A549 (cell line): Measurements from ENCODE around the gene SLC8A2. TPM values are rescaled to one million over a fixed set of nuclear protein-coding genes. Genes with fewer than 3 reads are reported as not detected.

ENCODE experiments used
- ATAC-seq, 2 experiments: fragments of 200-7000 bp in 1 of 2; fragments of >200 bp in 1 of 2; cut with Nextera tagmentation in 1 of 2; cut with Tn5 transposase in 1 of 2; 3 replicates each; pipeline versions ENCODE4 v1.8.0 to v1.9.1; 2018 to 2020; ENCODE audit warnings: mild to moderate bottlenecking in 1 of 2, moderate library complexity in 1 of 2
- CTCF ChIA-PET: fragments of 300-600 bp; sonication (Branson Sonifier 250); formaldehyde crosslinking; extraction: SDS; loops from one replicate; lab custom pipeline; 2021; ENCODE audit warnings: antibody characterized with exemption, inconsistent platforms; lab: Yijun Ruan, JAX
- POLR2A ChIA-PET: fragments of 350-600 bp; formaldehyde crosslinking; extraction: SDS; loops from one replicate; lab custom pipeline; 2021; ENCODE audit warnings: antibody characterized with exemption, inconsistent platforms; lab: Yijun Ruan, JAX
- DNase-seq, 2 experiments: peaks; one replicate each; pipeline versions ENCODE4 v3.0.0 to v3.0.0-alpha.2; 2011 to 2016; ENCODE audit warnings: low read depth in 1 of 2, low spot score in 1 of 2
- FAIRE-seq: peaks from 2 replicates; lab custom pipeline; 2011; peaks lifted over from hg19 to GRCh38; lab: Jason Lieb, UNC
- H3K27ac ChIP-seq, 2 experiments: fragments of >200 bp; sonication (Bioruptor Twin); formaldehyde crosslinking; 3 replicates each; pipeline ENCODE4 v1.5.1; 2016 to 2017
- H3K4me1 ChIP-seq: fragments of >200 bp; sonication (Bioruptor Twin); formaldehyde crosslinking; 3 replicates; pipeline ENCODE4 v1.6.1; 2016
- H3K4me2 ChIP-seq: fragments of >200 bp; sonication (Bioruptor Twin); formaldehyde crosslinking; 3 replicates; pipeline ENCODE4 v1.6.1; 2016
- H3K4me3 ChIP-seq: fragments of >200 bp; sonication (Bioruptor Twin); formaldehyde crosslinking; 3 replicates; pipeline ENCODE4 v1.5.1; 2016
- H3K9me3 ChIP-seq: fragments of >200 bp; sonication (Bioruptor Twin); formaldehyde crosslinking; 3 replicates; pipeline ENCODE4 v1.6.1; 2016
- CBX8 ChIP-seq: fragments of 200-600 bp; sonication (generic); IDR thresholded peaks from 2 replicates; pipeline ENCODE4 v1.6.1; 2016
- CEBPB ChIP-seq, 2 experiments: fragments of >200 bp in 1 of 2; sonication (Bioruptor Twin) in 1 of 2; formaldehyde crosslinking in 1 of 2; IDR thresholded peaks; 2 replicates each; pipeline ENCODE4 v1.6.1; 2012 to 2016
- CHD2 ChIP-seq: fragments of 150-350 bp; IDR thresholded peaks from 2 replicates; pipeline ENCODE4 v1.6.1; 2014; ENCODE audit warnings: low read length; ENCODE audit not compliant: partially characterized antibody
- EHF ChIP-seq: fragments of 250-450 bp; sonication (Bioruptor Pico); IDR thresholded peaks from 2 replicates; pipeline ENCODE4 v1.5.0; 2020; ENCODE audit warnings: mild to moderate bottlenecking
- FOXS1 ChIP-seq: fragments of 250-450 bp; sonication (Bioruptor Pico); IDR thresholded peaks from 2 replicates; pipeline ENCODE4 v1.5.0; 2020; ENCODE audit warnings: mild to moderate bottlenecking, moderate library complexity
- HDAC2 ChIP-seq: fragments of 200-600 bp; sonication (generic); IDR thresholded peaks from 2 replicates; pipeline ENCODE4 v1.6.1; 2016
- HEYL ChIP-seq: fragments of 250-450 bp; sonication (Bioruptor Pico); IDR thresholded peaks from 2 replicates; pipeline ENCODE4 v1.8.0; 2021; ENCODE audit warnings: mild to moderate bottlenecking, moderate library complexity
- HOXB13 ChIP-seq: fragments of 250-450 bp; sonication (Bioruptor Pico); IDR thresholded peaks from 2 replicates; pipeline ENCODE4 v1.5.0; 2020; ENCODE audit warnings: low read depth, mild to moderate bottlenecking, moderate library complexity
- JUN ChIP-seq, 2 experiments: fragments of >200 bp; sonication (Bioruptor Twin); formaldehyde crosslinking; IDR thresholded peaks; 2 replicates in 1 of 2; 3 replicates in 1 of 2; pipeline ENCODE4 v1.6.1; 2016 to 2017
- KDM1A ChIP-seq: fragments of 200-600 bp; sonication (generic); IDR thresholded peaks from 2 replicates; pipeline ENCODE4 v1.6.1; 2016; ENCODE audit warnings: low read depth, mild to moderate bottlenecking
- MYC ChIP-seq: IDR thresholded peaks from 2 replicates; pipeline ENCODE4 v1.6.1; 2012; ENCODE audit warnings: mild to moderate bottlenecking, inconsistent platforms, low read length, improper control_type of control experiment, borderline replicate concordance
- NR3C1 ChIP-seq: fragments of >200 bp; sonication (Bioruptor Twin); formaldehyde crosslinking; IDR thresholded peaks from 3 replicates; pipeline ENCODE4 v1.6.1; 2017
- POLR2A ChIP-seq: IDR thresholded peaks from 2 replicates; pipeline ENCODE4 v1.6.1; 2012; ENCODE audit warnings: mild to moderate bottlenecking, low read length
- RFX5 ChIP-seq: fragments of 450-650 bp; IDR thresholded peaks from 2 replicates; pipeline ENCODE4 v1.7.1; 2014; ENCODE audit warnings: antibody characterized with exemption, mild to moderate bottlenecking, moderate library complexity
- ZSCAN20 ChIP-seq: fragments of 250-450 bp; sonication (Bioruptor Pico); IDR thresholded peaks from 2 replicates; pipeline ENCODE4 v1.8.0; 2022; ENCODE audit warnings: mild to moderate bottlenecking, moderate library complexity
- WGBS: methylation state at CpG from one replicate; pipeline ENCODE4 v1.1.6; 2017; ENCODE audit errors: missing lambda C conversion rate; 5-methylcytosine and 5-hydroxymethylcytosine counted together
- polyA plus RNA-seq, 4 experiments: library from polyadenylated mRNA; depleted of rRNA in 3 of 4; stranded (reverse); fragments of >200 nt; fragmentation: RNase III in 1 of 4; extraction: RNeasy Plus Mini Kit Qiagen cat#74134 plus additional on column Dnase treatment in 1 of 4; gene quantifications; 2 replicates in 3 of 4; 3 replicates in 1 of 4; pipeline ENCODE4 v1.2.3, GENCODE V29; 2011 to 2017
- TF ChIP-seq, protein P1 (sequence below): fragments of 250-450 bp; sonication (Bioruptor Pico); IDR thresholded peaks from 2 replicates; pipeline ENCODE4 v1.5.0; 2021; ENCODE audit warnings: mild to moderate bottlenecking, moderate library complexity, borderline replicate concordance
- TF ChIP-seq, protein P2 (sequence below): fragments of 200-600 bp; sonication (generic); IDR thresholded peaks from 2 replicates; pipeline ENCODE4 v1.6.1; 2016; ENCODE audit warnings: antibody characterized with exemption, mild to moderate bottlenecking, moderate library complexity
- TF ChIP-seq, protein P3 (sequence below): IDR thresholded peaks from 2 replicates; pipeline ENCODE4 v1.6.1; 2012; ENCODE audit warnings: low read depth, borderline replicate concordance
- TF ChIP-seq, protein P4 (sequence below): fragments of >200 bp; sonication (Bioruptor Twin); formaldehyde crosslinking; IDR thresholded peaks from 3 replicates; pipeline ENCODE4 v1.6.1; 2016
- TF ChIP-seq, protein P5 (sequence below): IDR thresholded peaks from 2 replicates; pipeline ENCODE4 v1.6.1; 2012

SLC8A2 gene
- polyA plus RNA-seq, 2 of the 4 experiments (the other 2 are of a cell fraction), result 0.15 to 0.35 TPM

DNA sequence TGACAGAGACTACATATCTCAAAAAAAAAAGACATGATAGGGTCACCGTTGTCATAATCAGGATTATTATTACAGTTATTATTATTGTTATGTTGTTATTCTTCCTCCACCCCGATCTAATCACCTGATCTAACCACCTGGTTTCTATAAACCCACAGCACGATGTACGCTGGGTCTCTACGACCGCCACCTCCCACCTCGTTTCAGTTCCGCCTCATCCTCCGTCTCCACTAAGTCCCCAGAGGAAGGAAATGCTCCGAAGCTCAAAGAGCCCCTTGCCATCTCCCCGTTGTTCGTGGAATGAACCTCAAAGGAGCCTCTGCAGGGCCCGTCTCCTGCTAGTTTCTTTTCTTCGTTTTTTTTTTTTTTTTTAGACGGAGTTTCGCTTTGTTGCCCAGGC, 36.5 kb downstream of the SLC8A2 start (continued):
- TF ChIP-seq, protein P1, sequence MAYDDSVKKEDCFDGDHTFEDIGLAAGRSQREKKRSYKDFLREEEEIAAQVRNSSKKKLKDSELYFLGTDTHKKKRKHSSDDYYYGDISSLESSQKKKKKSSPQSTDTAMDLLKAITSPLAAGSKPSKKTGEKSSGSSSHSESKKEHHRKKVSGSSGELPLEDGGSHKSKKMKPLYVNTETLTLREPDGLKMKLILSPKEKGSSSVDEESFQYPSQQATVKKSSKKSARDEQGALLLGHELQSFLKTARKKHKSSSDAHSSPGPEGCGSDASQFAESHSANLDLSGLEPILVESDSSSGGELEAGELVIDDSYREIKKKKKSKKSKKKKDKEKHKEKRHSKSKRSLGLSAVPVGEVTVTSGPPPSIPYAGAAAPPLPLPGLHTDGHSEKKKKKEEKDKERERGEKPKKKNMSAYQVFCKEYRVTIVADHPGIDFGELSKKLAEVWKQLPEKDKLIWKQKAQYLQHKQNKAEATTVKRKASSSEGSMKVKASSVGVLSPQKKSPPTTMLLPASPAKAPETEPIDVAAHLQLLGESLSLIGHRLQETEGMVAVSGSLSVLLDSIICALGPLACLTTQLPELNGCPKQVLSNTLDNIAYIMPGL (CRISPR knock-in tag), result no peak
- TF ChIP-seq HEYL (CRISPR knock-in tag), result no peak
- no peak for TF ChIP-seq JUN (IDR thresholded peaks at IDR 0.05)
- TF ChIP-seq FOXS1 (CRISPR knock-in tag), result no peak

DNA sequence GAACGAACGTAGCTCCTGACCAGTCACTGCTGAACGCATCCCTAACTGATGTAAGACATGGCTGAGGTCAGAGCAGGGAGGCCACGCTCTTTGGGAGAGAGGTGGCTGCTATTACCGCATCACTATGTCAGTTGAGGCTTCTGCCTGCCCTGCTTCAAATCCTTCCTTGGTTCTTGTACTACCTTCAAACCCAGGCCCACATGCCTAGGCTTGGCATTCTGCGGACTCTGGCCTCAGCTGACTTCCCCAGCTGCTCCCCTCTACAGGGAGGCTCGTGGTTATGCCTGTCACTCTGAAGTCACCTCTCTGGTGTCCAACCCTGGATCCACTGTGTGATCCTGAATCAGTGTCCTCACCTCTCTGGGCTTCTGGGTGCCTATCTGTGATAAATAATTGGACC, 37.6 kb downstream of the SLC8A2 start:
- Histone ChIP-seq H3K27ac (no peak overlapping the region), H3K4me3 (no peak overlapping the region), H3K4me2 (no peak overlapping the region), H3K4me1 (peaks cover 5% of the 10 kb centered on the region), H3K9me3 (no peaks in the 10 kb centered on the region; the same call in 2 of the 3 replicates)
- ChIA-PET CTCF (interaction anchor here (0.6 to 28.3 kb wide), 19 partner anchors 7 to 354 kb away, joined by 3 to 901 read pairs (median 15); partner anchors contain the start of genes DHX34, EHD2, KPTN and NAPA), POLR2A (no interaction called here)
- no peak for ATAC-seq
- FAIRE-seq, result no peak
- TF ChIP-seq ZSCAN20 (CRISPR knock-in tag), result no peak
- no peak for TF ChIP-seq HDAC2
- TF ChIP-seq, protein P2, sequence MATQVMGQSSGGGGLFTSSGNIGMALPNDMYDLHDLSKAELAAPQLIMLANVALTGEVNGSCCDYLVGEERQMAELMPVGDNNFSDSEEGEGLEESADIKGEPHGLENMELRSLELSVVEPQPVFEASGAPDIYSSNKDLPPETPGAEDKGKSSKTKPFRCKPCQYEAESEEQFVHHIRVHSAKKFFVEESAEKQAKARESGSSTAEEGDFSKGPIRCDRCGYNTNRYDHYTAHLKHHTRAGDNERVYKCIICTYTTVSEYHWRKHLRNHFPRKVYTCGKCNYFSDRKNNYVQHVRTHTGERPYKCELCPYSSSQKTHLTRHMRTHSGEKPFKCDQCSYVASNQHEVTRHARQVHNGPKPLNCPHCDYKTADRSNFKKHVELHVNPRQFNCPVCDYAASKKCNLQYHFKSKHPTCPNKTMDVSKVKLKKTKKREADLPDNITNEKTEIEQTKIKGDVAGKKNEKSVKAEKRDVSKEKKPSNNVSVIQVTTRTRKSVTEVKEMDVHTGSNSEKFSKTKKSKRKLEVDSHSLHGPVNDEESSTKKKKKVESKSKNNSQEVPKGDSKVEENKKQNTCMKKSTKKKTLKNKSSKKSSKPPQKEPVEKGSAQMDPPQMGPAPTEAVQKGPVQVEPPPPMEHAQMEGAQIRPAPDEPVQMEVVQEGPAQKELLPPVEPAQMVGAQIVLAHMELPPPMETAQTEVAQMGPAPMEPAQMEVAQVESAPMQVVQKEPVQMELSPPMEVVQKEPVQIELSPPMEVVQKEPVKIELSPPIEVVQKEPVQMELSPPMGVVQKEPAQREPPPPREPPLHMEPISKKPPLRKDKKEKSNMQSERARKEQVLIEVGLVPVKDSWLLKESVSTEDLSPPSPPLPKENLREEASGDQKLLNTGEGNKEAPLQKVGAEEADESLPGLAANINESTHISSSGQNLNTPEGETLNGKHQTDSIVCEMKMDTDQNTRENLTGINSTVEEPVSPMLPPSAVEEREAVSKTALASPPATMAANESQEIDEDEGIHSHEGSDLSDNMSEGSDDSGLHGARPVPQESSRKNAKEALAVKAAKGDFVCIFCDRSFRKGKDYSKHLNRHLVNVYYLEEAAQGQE, result no peak
- TF ChIP-seq EHF (CRISPR knock-in tag), result no peak
- no peak for TF ChIP-seq MYC
- TF ChIP-seq, protein P3, sequence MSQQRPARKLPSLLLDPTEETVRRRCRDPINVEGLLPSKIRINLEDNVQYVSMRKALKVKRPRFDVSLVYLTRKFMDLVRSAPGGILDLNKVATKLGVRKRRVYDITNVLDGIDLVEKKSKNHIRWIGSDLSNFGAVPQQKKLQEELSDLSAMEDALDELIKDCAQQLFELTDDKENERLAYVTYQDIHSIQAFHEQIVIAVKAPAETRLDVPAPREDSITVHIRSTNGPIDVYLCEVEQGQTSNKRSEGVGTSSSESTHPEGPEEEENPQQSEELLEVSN, result no peak
- no peak for TF ChIP-seq JUN (IDR thresholded peaks at IDR 0.05)
- TF ChIP-seq HEYL (CRISPR knock-in tag), result no peak
- TF ChIP-seq POLR2A, result no peak
- TF ChIP-seq, protein P4, sequence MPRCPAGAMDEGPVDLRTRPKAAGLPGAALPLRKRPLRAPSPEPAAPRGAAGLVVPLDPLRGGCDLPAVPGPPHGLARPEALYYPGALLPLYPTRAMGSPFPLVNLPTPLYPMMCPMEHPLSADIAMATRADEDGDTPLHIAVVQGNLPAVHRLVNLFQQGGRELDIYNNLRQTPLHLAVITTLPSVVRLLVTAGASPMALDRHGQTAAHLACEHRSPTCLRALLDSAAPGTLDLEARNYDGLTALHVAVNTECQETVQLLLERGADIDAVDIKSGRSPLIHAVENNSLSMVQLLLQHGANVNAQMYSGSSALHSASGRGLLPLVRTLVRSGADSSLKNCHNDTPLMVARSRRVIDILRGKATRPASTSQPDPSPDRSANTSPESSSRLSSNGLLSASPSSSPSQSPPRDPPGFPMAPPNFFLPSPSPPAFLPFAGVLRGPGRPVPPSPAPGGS, result no peak
- TF ChIP-seq CEBPB (IDR thresholded peaks at IDR 0.05), result no peak
- TF ChIP-seq NR3C1, result no peak
- no peak for TF ChIP-seq CHD2
- no peak for TF ChIP-seq KDM1A
- TF ChIP-seq RFX5, result no peak
- TF ChIP-seq, protein P5, sequence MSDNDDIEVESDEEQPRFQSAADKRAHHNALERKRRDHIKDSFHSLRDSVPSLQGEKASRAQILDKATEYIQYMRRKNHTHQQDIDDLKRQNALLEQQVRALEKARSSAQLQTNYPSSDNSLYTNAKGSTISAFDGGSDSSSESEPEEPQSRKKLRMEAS, result no peak
- no peak for TF ChIP-seq CBX8
- no peak for TF ChIP-seq HOXB13
- no peak for DNase-seq
- WGBS, result 56% methylated on average over 7 of the region's 7 CpGs
